Endothelial cell of umbilical vein (primary cell): Measurements from ENCODE around the gene KIN. TPM values are rescaled to one million over a fixed set of nuclear protein-coding genes. Genes with fewer than 3 reads are reported as not detected.

Experiments
- BruUV-seq: library from RNA; stranded (reverse); fragments of 400-500 nt; replicated peaks from 2 replicates; lab custom pipeline; 2021; lab: Mats Ljungman, UMichigan
- CTCF ChIA-PET: fragments of 300-600, 350-600 bp; sonication (Branson Sonifier 250); formaldehyde crosslinking; loops from one replicate; lab custom pipeline; 2021; ENCODE audit warnings: antibody characterized with exemption, inconsistent platforms; lab: Charles Lee
- POLR2A ChIA-PET: fragments of 300-600, 350-600 bp; sonication (Branson Sonifier 250); formaldehyde crosslinking; loops from one replicate; lab custom pipeline; 2021; ENCODE audit warnings: antibody characterized with exemption, inconsistent platforms; lab: Charles Lee
- DNase-seq: peaks from one replicate; pipeline ENCODE4 v3.0.0-alpha.2; 2011; ENCODE audit warnings: low read depth, low spot score
- FAIRE-seq: peaks from 2 replicates; lab custom pipeline; 2011; peaks lifted over from hg19 to GRCh38; lab: Jason Lieb, UNC
- H2AFZ ChIP-seq: 2 replicates; pipeline ENCODE4 v1.6.0; 2012; ENCODE audit warnings: low read depth, low read length, control low read depth, inconsistent platforms
- H3K27ac ChIP-seq: 2 replicates; pipeline ENCODE4 v1.5.1; 2011; ENCODE audit warnings: low read depth, mild to moderate bottlenecking, control low read depth, low read length, moderate library complexity; ENCODE audit not compliant: insufficient read depth
- H3K27me3 ChIP-seq, 2 experiments: 2 replicates each; pipeline versions ENCODE4 v1.6.0 to v1.6.1; 2011; ENCODE audit warnings: low read length in 2 of 2, mixed read lengths in 1 of 2; ENCODE audit not compliant: control insufficient read depth in 2 of 2, insufficient read depth in 2 of 2
- H3K36me3 ChIP-seq, 2 experiments: 2 replicates in 1 of 2; 3 replicates in 1 of 2; pipeline ENCODE4 v1.5.1; 2011; ENCODE audit warnings: low read length in 2 of 2, mild to moderate bottlenecking in 1 of 2, moderate library complexity in 1 of 2; ENCODE audit not compliant: control insufficient read depth in 2 of 2, insufficient read depth in 2 of 2; ENCODE audit errors: extremely low read depth in 1 of 2
- H3K4me1 ChIP-seq: 3 replicates; pipeline ENCODE4 v1.5.1; 2011; ENCODE audit warnings: mild to moderate bottlenecking, low read length; ENCODE audit not compliant: control insufficient read depth, insufficient read depth; ENCODE audit errors: extremely low read depth
- H3K4me2 ChIP-seq: 2 replicates; pipeline ENCODE4 v1.6.1; 2011; ENCODE audit warnings: low read length, control low read depth, mixed read lengths; ENCODE audit not compliant: insufficient read depth
- H3K4me3 ChIP-seq, 3 experiments: fragments of 200-600 bp in 1 of 3; sonication (generic), shearing (Covaris generic) in 1 of 3; replicated peaks in 1 of 3; 2 replicates each; pipeline ENCODE4 v1.5.1; 2011 to 2016; ENCODE audit warnings: control low read depth in 3 of 3, low read length in 3 of 3, mild to moderate bottlenecking in 2 of 3, inconsistent platforms in 1 of 3, low read depth in 1 of 3, moderate library complexity in 1 of 3; ENCODE audit not compliant: insufficient read depth in 1 of 3
- H3K79me2 ChIP-seq: 2 replicates; pipeline ENCODE4 v1.6.0; 2012; ENCODE audit warnings: low read length, inconsistent platforms; ENCODE audit not compliant: control insufficient read depth, insufficient read depth
- H3K9ac ChIP-seq: replicated peaks from 2 replicates; pipeline ENCODE3; 2011; ENCODE audit warnings: low read length, control low read depth; ENCODE audit not compliant: insufficient read depth; ENCODE audit errors: extremely low read depth
- H3K9me1 ChIP-seq: replicated peaks from 3 replicates; pipeline ENCODE4 v1.6.0; 2011; ENCODE audit warnings: mild to moderate bottlenecking, low read length; ENCODE audit not compliant: control insufficient read depth, insufficient read depth; ENCODE audit errors: extremely low read depth
- H3K9me3 ChIP-seq: replicated peaks from 2 replicates; pipeline ENCODE4 v1.5.1; 2012; ENCODE audit warnings: low read length, inconsistent platforms; ENCODE audit not compliant: control insufficient read depth, insufficient read depth
- H4K20me1 ChIP-seq: replicated peaks from 2 replicates; pipeline ENCODE3; 2011; ENCODE audit warnings: mild to moderate bottlenecking, low read length; ENCODE audit not compliant: control insufficient read depth, insufficient read depth; ENCODE audit errors: extremely low read depth
- EZH2 ChIP-seq: IDR thresholded peaks from 2 replicates; pipeline ENCODE4 v1.6.1; 2012; ENCODE audit warnings: borderline replicate concordance, low read depth, mild to moderate bottlenecking, moderate library complexity, low read length, inconsistent platforms; ENCODE audit not compliant: severe bottlenecking
- FOS ChIP-seq: IDR thresholded peaks from 2 replicates; pipeline ENCODE4 v1.6.1; 2011; ENCODE audit warnings: mild to moderate bottlenecking, low read length, moderate library complexity, borderline replicate concordance; ENCODE audit not compliant: insufficient read depth
- GATA2 ChIP-seq: IDR thresholded peaks from 2 replicates; pipeline ENCODE4 v1.7.0; 2011; ENCODE audit warnings: low read depth, mild to moderate bottlenecking, moderate library complexity, mixed read lengths, low read length; ENCODE audit not compliant: insufficient read length, insufficient read depth
- JUN ChIP-seq: IDR thresholded peaks from 2 replicates; pipeline ENCODE4 v1.6.1; 2011; ENCODE audit warnings: borderline replicate concordance, low read depth; ENCODE audit not compliant: insufficient read length, insufficient read depth
- MAX ChIP-seq: IDR thresholded peaks from 2 replicates; pipeline ENCODE4 v1.6.1; 2011; ENCODE audit not compliant: insufficient read depth, insufficient read length
- MYC ChIP-seq: IDR thresholded peaks from one replicate; pipeline ENCODE4 v1.6.1; 2011; ENCODE audit warnings: mild to moderate bottlenecking, low read depth, low read length
- POLR2A ChIP-seq: IDR thresholded peaks from 2 replicates; pipeline ENCODE4 v1.6.1; 2012; ENCODE audit warnings: low read depth, mild to moderate bottlenecking, control low read depth, low read length
- POLR2AphosphoS5 ChIP-seq: IDR thresholded peaks from 2 replicates; pipeline ENCODE4 v1.6.1; 2012; ENCODE audit warnings: low read depth, mild to moderate bottlenecking, control low read depth, low read length, moderate library complexity; ENCODE audit not compliant: insufficient read depth
- dilution Hi-C: fragments of 300-500 bp; cut with MboI; formaldehyde crosslinking; loops from one replicate; pipeline ENCODE4 v1.15.0; 2019; ENCODE audit warnings: low sequenced_read_pairs; ENCODE audit not compliant: extremely low pct_ligation_motif_present
- intact Hi-C: fragments of 100-400 bp; cut with micrococcal nuclease; formaldehyde crosslinking; loops from one replicate; pipeline ENCODE4 v1.10.0; 2022
- polyA plus RNA-seq, 4 experiments: library from polyadenylated mRNA; depleted of rRNA in 3 of 4; stranded (reverse) in 3 of 4; unstranded in 1 of 4; fragments of >200 nt; gene quantifications; 2 replicates each; pipeline versions ENCODE4 v1.2.1 to v1.2.3, GENCODE V29; 2011 to 2012; ENCODE audit warnings: missing spikeins in 1 of 4
- total RNA-seq: library from RNA; stranded (reverse); gene quantifications from 2 replicates; pipeline ENCODE4 v1.2.3, GENCODE V29; 2021
- TF ChIP-seq, protein P1 (sequence below), 2 donors: IDR thresholded peaks; 1 replicate in 1 of 2; 2 replicates in 1 of 2; pipeline ENCODE4 v1.5.1; 2011; ENCODE audit warnings: low read length in 2 of 2, mild to moderate bottlenecking in 2 of 2, moderate library complexity in 2 of 2, control low read depth in 1 of 2, inconsistent platforms in 1 of 2, low read depth in 1 of 2; ENCODE audit not compliant: insufficient read depth in 1 of 2; ENCODE audit errors: extremely low read depth in 1 of 2

KIN gene
- total and polyA plus RNA-seq, 2 donors (not counting 3 experiments of a cell fraction or from before 2014, with no cell fraction given), result 2.6 to 14.4 TPM

GRCh38 chr10:7752251-7752650, 35.5 kb downstream of the KIN start:
- Histone ChIP-seq H3K36me3 (peaks cover 4 to 11% of the 10 kb centered on the region in 2 experiments), H2AFZ (no peak overlapping the region), H3K4me1 (no peaks in the 10 kb centered on the region), H3K79me2 (no peaks in the 10 kb centered on the region), H3K9ac (no peak overlapping the region), H3K4me2 (no peak overlapping the region), H4K20me1 (no peaks in the 10 kb centered on the region), H3K9me3 (no peaks in the 10 kb centered on the region), H3K4me3 (no peak overlapping the region), H3K9me1 (no peaks in the 10 kb centered on the region), H3K27me3 (no peaks in the 10 kb centered on the region), H3K27ac (no peak overlapping the region)
- no TSS peak for BruUV-seq
- intact Hi-C loops (no loop called here), dilution Hi-C loops (no loop called here)
- no peak for TF ChIP-seq MAX
- TF ChIP-seq, protein P1, sequence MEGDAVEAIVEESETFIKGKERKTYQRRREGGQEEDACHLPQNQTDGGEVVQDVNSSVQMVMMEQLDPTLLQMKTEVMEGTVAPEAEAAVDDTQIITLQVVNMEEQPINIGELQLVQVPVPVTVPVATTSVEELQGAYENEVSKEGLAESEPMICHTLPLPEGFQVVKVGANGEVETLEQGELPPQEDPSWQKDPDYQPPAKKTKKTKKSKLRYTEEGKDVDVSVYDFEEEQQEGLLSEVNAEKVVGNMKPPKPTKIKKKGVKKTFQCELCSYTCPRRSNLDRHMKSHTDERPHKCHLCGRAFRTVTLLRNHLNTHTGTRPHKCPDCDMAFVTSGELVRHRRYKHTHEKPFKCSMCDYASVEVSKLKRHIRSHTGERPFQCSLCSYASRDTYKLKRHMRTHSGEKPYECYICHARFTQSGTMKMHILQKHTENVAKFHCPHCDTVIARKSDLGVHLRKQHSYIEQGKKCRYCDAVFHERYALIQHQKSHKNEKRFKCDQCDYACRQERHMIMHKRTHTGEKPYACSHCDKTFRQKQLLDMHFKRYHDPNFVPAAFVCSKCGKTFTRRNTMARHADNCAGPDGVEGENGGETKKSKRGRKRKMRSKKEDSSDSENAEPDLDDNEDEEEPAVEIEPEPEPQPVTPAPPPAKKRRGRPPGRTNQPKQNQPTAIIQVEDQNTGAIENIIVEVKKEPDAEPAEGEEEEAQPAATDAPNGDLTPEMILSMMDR (IDR thresholded peaks at IDR 0.05; ENCODE audit: extremely low read depth in 1 of 2, insufficient read depth in 1 of 2, low read depth in 1 of 2, low read length in 2 of 2), result no peak
- TF ChIP-seq POLR2AphosphoS5, result no peak
- TF ChIP-seq FOS, result no peak
- TF ChIP-seq JUN, result no peak
- TF ChIP-seq GATA2, result no peak
- no peak for TF ChIP-seq POLR2A
- no peak for TF ChIP-seq EZH2
- TF ChIP-seq MYC, result no peak
- DNase-seq, result no peak
- ChIA-PET POLR2A (interaction anchor here (0.5 kb wide), 1 partner anchor 25 kb away, joined by 3 read pairs; no protein-coding TSS in a partner anchor), CTCF (no interaction called here)
- FAIRE-seq, result no peak
